BLaER1 (cell line): ENCODE measurements around the gene ENOX2.
"Not testable (repeated sequence)": the region's sequence is repeated elsewhere in the genome, so short reads cannot be mapped to it uniquely, and the experiment has no call there.

ENCODE experiments used
- H3K27ac ChIP-seq: shearing (Covaris generic); formaldehyde crosslinking; 2 replicates; pipeline ENCODE4 v1.8.1; 2022
- H3K27me3 ChIP-seq: shearing (Covaris generic); formaldehyde crosslinking; 2 replicates; pipeline ENCODE4 v1.8.1; 2022
- H3K36me3 ChIP-seq: shearing (Covaris generic); formaldehyde crosslinking; 2 replicates; pipeline ENCODE4 v1.8.1; 2022
- H3K4me1 ChIP-seq: shearing (Covaris generic); formaldehyde crosslinking; 2 replicates; pipeline ENCODE4 v1.8.1; 2022
- H3K4me2 ChIP-seq: shearing (Covaris generic); formaldehyde crosslinking; 2 replicates; pipeline ENCODE4 v1.8.1; 2022
- H3K4me3 ChIP-seq: shearing (Covaris generic); formaldehyde crosslinking; 2 replicates; pipeline ENCODE4 v1.8.1; 2022
- H3K9ac ChIP-seq: shearing (Covaris generic); formaldehyde crosslinking; 2 replicates; pipeline ENCODE4 v1.8.1; 2022
- H3K9me3 ChIP-seq: shearing (Covaris generic); formaldehyde crosslinking; 2 replicates; pipeline ENCODE4 v1.8.1; 2022
- H4K20me1 ChIP-seq: shearing (Covaris generic); formaldehyde crosslinking; 2 replicates; pipeline ENCODE4 v1.8.1; 2022
- Cebpa-rat ChIP-seq: shearing (Covaris generic); IDR thresholded peaks from 2 replicates; pipeline ENCODE4 v1.8.1; 2022

The ENOX2 gene

DNA sequence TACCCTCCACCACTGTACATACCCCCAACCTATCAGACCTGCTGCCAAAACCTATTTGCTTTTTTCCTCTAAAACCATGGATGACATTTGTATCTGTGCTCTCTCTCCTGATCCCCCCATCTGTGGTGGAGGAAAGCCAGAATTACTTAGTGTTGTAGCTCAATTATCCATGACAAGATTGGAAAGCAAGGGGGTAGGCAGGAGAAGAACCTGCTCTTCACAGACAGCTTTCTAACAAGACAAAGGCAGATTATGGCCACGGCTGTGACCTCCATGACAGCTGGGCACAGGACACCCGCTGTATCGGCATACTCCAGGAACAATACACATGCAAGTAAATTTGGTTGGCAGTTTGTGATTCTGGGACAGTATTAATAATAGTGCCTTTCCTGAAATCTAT, 186.7 kb downstream of the ENOX2 start:
- no peak for TF ChIP-seq Cebpa-rat
- H3K4me1 ChIP-seq = no peaks in the 10 kb centered on the region
- no peak overlapping the region for H3K9ac ChIP-seq
- no peaks in the 10 kb centered on the region for H3K36me3 ChIP-seq
- peaks cover 91% of the 10 kb centered on the region for H3K27me3 ChIP-seq
- no peak overlapping the region for H3K4me3 ChIP-seq
- H3K27ac ChIP-seq = no peak overlapping the region
- no peaks in the 10 kb centered on the region for H3K9me3 ChIP-seq
- no peak overlapping the region for H3K4me2 ChIP-seq
- H4K20me1 ChIP-seq = peaks cover 22% of the 10 kb centered on the region; the same call in 1 of the 2 replicates

DNA sequence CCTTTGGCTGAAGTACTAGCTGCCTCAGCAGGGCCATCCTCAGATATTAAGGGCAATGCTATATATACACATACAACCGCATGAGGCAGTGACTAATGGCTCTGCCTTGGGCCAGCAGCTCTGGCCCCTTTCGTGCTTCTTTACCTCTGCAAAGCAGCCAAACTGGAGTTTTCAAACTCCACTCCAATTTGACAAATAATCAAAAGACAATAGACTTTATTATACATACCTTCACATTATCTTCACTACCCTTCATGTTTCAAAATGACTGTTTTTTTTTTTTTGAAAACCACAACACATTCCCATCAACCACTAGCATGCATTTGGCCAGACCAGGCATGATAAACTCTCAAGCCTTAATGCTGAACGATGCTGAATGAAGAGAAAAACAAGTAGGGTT, 187.7 kb downstream of the ENOX2 start:
- Histone ChIP-seq H3K27me3 (peaks cover 91% of the 10 kb centered on the region), H3K27ac (no peak overlapping the region), H3K9me3 (no peaks in the 10 kb centered on the region), H3K36me3 (no peaks in the 10 kb centered on the region), H3K4me2 (no peak overlapping the region), H4K20me1 (peaks cover 22% of the 10 kb centered on the region; the same call in 1 of the 2 replicates), H3K4me3 (no peak overlapping the region), H3K9ac (no peak overlapping the region), H3K4me1 (no peaks in the 10 kb centered on the region)
- no peak for TF ChIP-seq Cebpa-rat

DNA sequence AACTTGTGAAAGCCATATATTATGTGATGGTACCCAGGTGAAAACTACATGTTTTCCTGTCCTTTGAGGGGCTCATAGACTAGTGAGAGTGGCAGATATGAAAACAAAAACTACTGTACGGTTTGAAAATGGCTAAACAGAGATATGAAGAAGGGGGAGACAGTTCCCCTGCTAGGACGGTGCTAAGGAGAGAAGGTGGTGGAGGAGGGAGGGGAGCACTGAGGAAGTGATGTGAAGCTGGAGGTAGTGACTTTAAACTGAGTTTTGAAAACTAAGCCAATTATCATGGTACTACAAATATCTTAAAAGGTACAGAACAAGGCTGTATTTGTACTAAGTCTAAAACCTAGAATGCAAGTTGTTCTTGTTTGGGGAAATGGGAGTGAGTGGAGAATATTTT, 188.3 kb downstream of the ENOX2 start:
- H3K9ac ChIP-seq = no peak overlapping the region
- no peaks in the 10 kb centered on the region for H3K9me3 ChIP-seq
- H3K27ac ChIP-seq = no peak overlapping the region
- H3K36me3 ChIP-seq = no peaks in the 10 kb centered on the region
- peaks cover 22% of the 10 kb centered on the region; the same call in 1 of the 2 replicates for H4K20me1 ChIP-seq
- H3K4me2 ChIP-seq = no peak overlapping the region
- no peaks in the 10 kb centered on the region for H3K4me1 ChIP-seq
- peaks cover 89% of the 10 kb centered on the region for H3K27me3 ChIP-seq
- no peak overlapping the region for H3K4me3 ChIP-seq
- no peak for TF ChIP-seq Cebpa-rat

DNA sequence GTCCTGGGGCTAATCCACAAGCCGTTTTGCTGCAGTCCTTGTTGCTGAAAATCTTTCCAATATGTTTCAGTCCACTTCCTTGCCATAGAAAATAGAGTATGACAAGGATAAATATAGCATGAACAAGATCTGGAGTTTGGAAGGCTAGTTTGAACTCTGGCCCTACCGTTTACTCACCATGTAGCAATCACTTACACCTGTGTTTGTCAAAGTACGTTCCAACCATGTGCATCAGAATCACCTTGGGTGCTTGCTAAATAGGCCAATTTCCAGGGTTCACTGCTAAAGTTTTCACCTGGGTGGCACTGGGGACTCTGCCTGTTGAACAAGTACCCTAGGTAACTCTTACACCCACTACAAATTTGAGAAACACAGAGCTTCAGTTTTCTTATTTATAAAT, 188.9 kb downstream of the ENOX2 start:
- no peak overlapping the region for H3K9ac ChIP-seq
- no peaks in the 10 kb centered on the region for H3K4me1 ChIP-seq
- H4K20me1 ChIP-seq = peaks cover 17% of the 10 kb centered on the region; the same call in 1 of the 2 replicates
- no peaks in the 10 kb centered on the region for H3K36me3 ChIP-seq
- no peak overlapping the region for H3K4me2 ChIP-seq
- TF ChIP-seq Cebpa-rat = no peak
- no peak overlapping the region for H3K4me3 ChIP-seq
- no peaks in the 10 kb centered on the region for H3K9me3 ChIP-seq
- H3K27ac ChIP-seq = no peak overlapping the region
- H3K27me3 ChIP-seq = peaks cover 89% of the 10 kb centered on the region

DNA sequence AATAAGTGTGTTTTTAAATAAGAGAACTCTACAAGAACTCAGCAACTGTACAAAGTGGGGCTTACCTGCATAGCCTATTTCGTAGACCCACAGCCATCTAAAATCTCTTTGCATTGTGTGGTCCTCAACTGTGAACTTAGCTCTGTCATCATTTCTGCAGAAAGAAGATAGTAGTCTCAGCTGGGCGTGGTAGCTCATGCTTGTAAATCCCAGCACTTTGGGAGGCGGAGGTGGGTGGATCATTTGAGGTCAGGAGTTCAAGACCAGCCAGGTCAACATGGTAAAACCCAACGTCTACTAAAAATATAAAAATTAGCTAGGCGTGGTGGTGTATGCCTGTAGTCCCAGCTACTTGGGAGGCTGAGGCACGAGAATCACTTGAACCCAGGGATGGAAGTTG, 193.8 kb downstream of the ENOX2 start:
- not testable (repeated sequence) for H3K4me2 ChIP-seq, H4K20me1 ChIP-seq, H3K4me1 ChIP-seq, H3K9ac ChIP-seq, H3K27ac ChIP-seq, H3K9me3 ChIP-seq, H3K36me3 ChIP-seq, H3K4me3 ChIP-seq
- peaks cover 90% of the 10 kb centered on the region for H3K27me3 ChIP-seq

DNA sequence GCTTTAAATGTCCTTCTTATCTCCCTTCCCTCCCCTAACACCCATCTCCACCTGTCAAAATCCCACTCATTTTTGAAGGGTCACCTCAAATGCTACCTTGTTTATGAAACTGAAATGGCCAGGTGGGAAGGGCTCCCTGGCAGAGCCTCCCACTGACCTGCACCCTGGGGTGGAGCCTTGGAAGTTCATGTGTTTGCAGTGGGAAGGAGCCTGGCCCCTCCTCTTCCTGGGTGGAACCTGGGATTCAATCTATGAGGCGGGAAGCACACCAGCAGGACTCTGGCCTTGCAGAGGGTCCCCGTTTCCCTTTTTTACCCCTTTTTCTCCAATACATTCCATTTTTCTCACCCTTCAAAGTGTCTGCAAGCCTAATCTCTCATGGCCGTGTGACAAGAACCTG, 197.4 kb downstream of the ENOX2 start:
- Histone ChIP-seq H4K20me1 (no peaks in the 10 kb centered on the region), H3K27ac (no peak overlapping the region), H3K4me3 (no peak overlapping the region), H3K4me2 (no peak overlapping the region), H3K27me3 (peaks cover 89% of the 10 kb centered on the region), H3K4me1 (no peaks in the 10 kb centered on the region), H3K9ac (no peak overlapping the region), H3K36me3 (no peaks in the 10 kb centered on the region), H3K9me3 (no peaks in the 10 kb centered on the region)
- no peak for TF ChIP-seq Cebpa-rat

DNA sequence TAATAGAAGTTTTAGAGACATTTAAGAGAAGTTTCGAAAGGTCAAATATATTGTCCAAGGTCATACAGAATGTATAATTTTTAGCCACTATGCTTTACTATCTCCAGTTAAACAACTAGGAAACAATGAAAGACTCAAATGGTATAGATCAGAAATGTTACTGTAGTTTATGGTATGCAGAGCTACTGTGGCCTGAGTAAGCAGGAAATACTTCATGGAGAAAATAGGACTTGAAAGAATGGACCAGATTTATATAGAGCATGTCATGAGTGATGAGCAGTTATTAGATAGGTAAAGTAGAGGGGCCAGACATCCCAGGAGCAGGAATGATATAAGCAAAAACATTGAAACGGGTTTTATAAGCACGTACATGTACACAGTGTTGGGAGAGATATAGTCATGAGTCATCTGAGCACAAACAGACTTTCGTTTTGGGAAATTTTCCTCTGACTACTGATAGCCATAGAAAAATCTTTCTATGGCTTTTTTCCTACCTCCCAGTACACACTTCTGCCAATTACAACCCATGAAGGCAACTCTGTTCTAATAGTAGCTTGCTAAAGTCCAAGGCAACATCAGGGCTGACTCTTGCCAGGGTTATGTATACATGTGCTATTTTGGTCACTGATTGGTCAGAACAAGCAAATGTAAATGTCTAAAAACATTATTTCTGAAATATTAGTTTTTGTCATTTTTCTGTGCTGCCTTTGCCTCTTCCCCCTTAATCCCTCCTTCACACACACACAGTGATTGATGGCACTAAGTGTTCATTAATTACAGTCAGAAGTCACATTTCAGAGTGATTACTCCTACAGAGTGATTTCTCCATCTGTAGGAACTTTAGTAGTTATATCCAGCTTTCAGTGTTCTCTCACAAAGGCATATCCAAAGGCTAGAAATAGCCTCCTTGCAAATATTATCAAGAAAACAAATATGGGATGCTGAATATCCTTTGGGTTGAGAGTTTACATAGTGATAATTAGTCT, 198.7 kb downstream of the ENOX2 start:
- Histone ChIP-seq H3K4me1 (no peaks in the 10 kb centered on the region), H3K4me2 (no peak overlapping the region), H3K27me3 (peaks cover 91% of the 10 kb centered on the region), H3K4me3 (no peak overlapping the region), H3K9me3 (no peaks in the 10 kb centered on the region), H3K9ac (no peak overlapping the region), H4K20me1 (0 out of 2 replicates have a peak, but pooled peaks cover 3% of the 10 kb centered on the region), H3K36me3 (no peaks in the 10 kb centered on the region), H3K27ac (no peak overlapping the region)
- no peak for TF ChIP-seq Cebpa-rat

DNA sequence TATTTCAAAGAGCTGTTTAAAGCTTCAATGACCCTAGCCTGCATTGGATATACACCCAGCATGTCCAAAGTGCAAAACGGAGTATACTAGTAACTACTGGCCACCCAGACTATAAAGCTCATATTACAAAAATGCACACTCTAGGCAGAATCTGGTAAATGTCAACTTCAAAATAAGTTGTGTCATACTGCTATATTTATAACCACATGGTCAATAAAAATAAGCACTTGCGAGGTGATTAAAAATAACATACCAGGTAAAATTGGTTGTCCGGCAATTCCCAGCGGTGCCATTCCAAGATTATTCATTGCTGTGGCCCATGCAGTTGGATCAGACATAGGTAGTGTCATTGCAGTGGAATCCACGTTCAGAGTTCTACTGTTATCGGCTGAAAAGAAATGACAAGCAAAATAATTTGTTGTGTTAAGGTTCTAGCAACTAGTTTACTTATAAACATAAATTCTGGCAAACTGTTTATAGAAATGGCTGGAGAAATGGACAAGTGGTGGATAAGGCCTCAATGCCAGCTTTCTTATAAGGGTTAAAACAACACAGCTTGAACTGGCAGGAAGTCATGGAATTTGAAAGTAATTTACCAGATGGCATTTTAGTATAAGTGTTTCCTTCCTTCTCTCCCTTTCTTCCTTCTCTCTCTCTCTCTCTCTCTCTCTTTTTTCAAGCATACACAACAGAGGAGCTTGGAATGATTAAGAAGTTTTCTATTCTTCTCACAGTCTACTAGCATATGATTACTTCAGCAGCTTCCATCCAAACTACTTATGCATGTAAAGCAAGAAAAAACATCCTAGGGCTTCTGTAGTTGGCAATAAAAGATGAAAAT, 199.9 kb downstream of the ENOX2 start:
- H3K4me1 ChIP-seq = no peaks in the 10 kb centered on the region
- H4K20me1 ChIP-seq = 0 out of 2 replicates have a peak, but pooled peaks cover 10% of the 10 kb centered on the region
- H3K4me2 ChIP-seq = no peak overlapping the region
- no peaks in the 10 kb centered on the region for H3K36me3 ChIP-seq
- no peaks in the 10 kb centered on the region for H3K9me3 ChIP-seq
- H3K27ac ChIP-seq = no peak overlapping the region
- peaks cover 94% of the 10 kb centered on the region for H3K27me3 ChIP-seq
- no peak overlapping the region for H3K4me3 ChIP-seq
- no peak overlapping the region for H3K9ac ChIP-seq
- TF ChIP-seq Cebpa-rat = no peak

DNA sequence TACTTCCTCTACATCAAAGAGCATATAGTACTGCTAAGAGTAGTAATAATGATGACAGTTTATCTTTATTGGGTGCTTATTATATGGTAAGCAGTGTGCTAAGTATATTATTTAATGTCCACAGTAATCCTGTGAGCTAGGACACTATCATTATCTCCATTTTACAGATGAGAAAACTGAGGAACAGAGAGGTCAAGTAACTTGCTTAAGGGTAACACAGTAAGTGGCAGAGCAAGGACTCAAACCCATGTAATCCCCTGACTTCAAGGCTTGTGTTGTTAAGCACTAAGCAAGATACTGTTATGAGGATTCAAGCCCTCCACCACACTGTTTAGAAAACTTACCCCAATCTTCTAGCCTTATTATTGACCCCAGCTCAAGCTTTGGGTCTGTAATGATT, 202.4 kb downstream of the ENOX2 start:
- Histone ChIP-seq H3K27me3 (peaks cover 88% of the 10 kb centered on the region), H3K9ac (no peak overlapping the region), H3K9me3 (no peaks in the 10 kb centered on the region), H4K20me1 (0 out of 2 replicates have a peak, but pooled peaks cover 10% of the 10 kb centered on the region), H3K4me2 (no peak overlapping the region), H3K4me3 (no peak overlapping the region), H3K36me3 (no peaks in the 10 kb centered on the region), H3K27ac (no peak overlapping the region), H3K4me1 (peaks cover 13% of the 10 kb centered on the region; the same call in 1 of the 2 replicates)
- TF ChIP-seq Cebpa-rat = no peak

DNA sequence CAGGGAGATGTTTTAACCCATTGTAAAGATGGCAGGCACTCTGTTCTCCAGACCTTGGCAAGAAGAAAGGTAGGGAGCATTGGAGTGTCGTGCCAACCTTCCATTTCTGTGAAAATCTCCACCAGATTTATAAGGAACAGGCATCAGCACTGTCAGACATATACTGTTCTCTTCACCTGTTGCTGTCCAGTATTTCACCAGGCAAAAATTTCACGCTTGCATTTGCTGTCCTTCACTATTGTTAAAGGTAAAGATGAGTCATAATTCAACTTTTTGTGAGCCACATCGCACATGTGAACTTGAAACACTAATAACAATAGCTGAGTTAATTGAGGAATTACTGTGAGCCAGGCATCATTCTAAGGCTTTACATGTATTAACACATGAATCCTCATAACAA, 203.4 kb downstream of the ENOX2 start:
- no peak for TF ChIP-seq Cebpa-rat
- peaks cover 88% of the 10 kb centered on the region for H3K27me3 ChIP-seq
- H4K20me1 ChIP-seq = 0 out of 2 replicates have a peak, but pooled peaks cover 10% of the 10 kb centered on the region
- H3K4me2 ChIP-seq = no peak overlapping the region
- no peaks in the 10 kb centered on the region for H3K36me3 ChIP-seq
- peaks cover 13% of the 10 kb centered on the region; the same call in 1 of the 2 replicates for H3K4me1 ChIP-seq
- H3K9ac ChIP-seq = no peak overlapping the region
- no peak overlapping the region for H3K4me3 ChIP-seq
- no peaks in the 10 kb centered on the region for H3K9me3 ChIP-seq
- no peak overlapping the region for H3K27ac ChIP-seq
